GM21619 (cell line): Measurements from ENCODE around the gene COLEC11.

Experiments
- ATAC-seq: cut with Tn5 transposase; IDR thresholded peaks from one replicate; pipeline ENCODE4 v1.9.1; 2021; ENCODE audit not compliant: unreplicated experiment

Gene COLEC11

DNA sequence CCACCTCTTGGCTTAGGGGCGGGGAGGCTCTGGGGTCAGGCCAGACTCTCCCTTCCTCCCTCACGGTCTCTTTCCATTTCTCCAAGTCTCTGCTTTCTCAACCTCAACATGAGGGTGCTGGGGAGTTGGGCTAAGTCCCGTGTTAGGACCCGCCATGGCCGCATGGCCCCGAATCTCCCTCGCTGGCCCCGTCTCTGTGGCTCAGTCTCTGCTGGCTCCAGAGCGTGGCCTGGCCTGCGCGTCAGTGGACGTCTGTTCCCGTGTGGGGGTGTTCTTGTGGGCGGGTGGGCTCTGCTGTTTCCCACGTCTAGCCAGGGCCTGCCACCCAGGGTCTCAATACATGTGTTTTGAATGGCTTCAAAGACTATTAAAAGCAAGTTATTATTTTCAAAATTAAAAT lies 75.5 kb downstream of the COLEC11 start:
- no peak for ATAC-seq

DNA sequence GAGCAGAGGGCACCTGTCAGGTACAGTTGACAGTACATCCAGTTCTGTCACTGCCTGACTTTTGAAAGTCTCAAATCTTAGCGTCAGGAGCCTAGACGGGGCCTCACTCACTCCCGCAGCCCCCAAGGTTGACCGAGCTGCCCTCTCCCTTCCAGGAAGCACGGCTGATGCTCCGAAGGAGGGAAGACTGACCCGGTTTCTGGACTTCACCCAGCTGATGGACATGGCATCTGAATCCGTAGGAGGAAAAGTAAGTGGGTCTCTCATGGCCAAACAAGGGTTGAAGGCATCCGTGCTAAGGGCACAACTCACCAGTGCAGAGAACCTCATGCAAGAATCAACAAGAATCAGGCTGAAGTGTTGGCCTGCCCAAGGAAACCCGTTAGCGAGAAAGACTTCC lies 76.0 kb downstream of the COLEC11 start:
- ATAC-seq, result no peak

DNA sequence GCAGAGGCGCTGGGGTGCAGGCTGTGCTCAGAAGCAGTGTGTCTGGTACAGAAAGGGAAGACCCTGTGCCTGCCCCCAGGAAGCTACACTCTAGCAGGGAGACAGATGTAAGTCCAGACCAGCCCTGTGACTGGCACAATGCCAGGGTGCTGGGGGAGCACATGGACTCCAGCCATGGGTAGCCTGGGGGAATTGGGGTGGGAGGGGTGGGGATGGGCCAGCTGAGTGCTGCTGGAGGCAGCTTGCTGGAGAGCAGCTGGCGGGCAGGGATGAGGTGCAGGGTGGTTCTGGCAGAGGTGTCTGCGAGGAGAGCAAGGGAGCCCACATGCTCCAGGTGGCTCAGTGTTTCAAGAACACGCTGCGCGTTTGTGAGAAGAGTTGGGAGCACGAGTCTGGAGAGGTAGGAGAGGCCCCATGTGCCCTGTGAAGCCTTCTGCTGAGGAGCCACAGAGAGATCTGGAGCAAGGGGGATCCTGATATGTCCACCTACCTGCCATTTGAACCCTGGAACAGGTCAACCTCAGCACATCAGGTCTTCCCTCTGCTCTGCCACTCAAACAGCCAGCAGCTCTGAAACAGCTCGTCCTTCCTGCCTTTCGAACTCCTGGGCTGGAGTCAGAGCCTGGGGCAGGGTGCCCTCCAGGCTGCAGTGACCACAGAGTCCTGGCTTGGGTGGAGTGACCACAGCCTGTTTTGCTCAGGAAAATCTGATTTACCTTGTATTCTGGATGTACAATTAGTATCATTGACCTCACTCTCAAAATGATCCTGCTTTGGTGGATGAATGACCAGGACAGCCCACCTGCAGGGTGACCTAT lies 78.2 kb downstream of the COLEC11 start:
- ATAC-seq, result no peak

DNA sequence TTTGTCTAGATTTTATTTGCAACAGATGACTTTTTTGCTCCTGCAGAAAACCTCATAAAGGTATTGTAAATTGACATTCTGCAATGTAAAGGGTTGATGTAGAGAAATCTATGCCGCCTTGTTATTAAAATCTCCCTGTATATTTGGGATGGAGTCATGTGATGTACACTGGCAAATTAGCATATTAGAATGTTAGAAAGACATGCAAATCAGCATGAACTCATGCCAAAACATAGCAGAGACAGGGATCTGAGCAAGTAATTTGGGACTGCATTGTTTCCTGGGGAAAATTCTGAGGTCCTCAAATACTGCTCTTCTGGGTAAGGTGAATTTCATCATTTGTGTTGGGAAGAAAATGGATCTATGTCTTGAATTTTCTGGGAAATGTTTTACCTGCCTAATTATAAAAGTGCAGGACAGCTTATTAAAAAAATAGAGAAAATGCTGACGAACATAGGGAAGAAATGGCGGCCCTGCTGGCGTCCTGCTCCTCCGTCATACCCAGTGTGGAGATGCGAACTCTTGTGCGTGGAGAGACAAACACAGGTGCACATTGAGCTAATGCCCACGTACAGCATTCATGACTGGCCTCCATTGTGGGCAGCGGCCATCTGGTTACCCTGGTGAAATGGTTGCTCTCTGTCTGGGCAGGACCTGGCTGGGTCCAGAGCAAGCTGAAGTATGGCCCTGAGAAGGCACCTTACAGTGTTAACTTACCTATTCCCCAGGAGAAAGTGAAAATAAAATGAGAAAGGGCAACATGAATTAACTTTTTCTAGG lies 79.3 kb downstream of the COLEC11 start:
- ATAC-seq, result no peak

DNA sequence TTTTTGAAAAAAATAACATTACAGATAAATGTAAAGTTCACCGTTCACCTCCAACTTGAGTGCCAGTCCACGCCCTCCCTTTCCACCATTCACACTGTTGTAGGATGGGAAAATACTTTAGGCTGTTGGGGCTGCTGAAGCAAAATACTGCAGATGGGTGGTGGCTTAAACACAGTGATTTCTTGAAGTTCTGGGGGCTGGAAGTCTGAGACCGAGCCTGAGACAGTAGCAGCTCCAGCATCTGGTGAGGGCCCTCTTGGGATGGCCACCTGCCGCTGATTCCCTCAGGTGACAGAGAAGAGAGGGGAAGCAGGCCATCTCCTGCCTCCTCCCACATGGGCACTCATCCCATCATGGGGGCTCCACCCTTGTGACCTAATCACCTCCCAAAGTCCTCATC lies 80.8 kb downstream of the COLEC11 start:
- no peak for ATAC-seq

DNA sequence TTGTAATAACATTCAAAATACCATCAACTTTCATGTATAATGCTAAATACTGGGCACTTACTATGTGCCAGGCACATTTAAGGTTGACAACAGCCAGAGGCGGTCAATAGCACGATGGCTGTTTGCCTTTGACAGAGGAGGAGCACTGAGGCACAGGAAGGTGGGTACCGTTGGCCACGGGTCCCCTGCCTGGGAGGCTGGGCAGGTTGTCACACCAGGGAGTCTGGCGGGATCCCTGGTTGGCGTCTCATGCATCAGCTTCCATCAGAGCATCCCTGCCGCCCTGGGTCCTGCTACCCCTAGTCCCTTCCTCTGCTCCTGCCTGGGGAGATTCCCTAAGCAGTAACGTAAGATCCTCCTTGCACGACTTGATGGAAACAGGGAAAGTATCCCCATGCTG lies 82.5 kb downstream of the COLEC11 start:
- no peak for ATAC-seq

DNA sequence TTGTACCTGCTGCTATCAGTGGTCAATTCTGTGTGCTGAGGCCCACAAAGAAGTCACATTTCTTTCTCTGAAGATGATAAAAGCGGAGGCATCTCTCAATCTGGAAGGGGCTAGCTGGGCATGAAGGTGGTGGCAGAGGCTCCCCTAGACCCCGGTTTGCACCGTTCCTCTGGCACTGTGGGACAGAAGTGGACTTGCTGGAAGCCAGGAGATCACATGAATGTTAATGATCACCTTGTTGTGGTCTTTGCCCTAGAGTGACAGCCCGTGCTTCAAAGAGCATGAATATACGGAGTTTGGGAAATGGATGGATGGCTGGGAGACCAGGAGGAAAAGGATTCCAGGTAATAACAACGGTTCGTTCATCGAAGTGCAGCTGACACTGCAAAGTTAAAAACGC lies 83.3 kb downstream of the COLEC11 start:
- no peak for ATAC-seq

DNA sequence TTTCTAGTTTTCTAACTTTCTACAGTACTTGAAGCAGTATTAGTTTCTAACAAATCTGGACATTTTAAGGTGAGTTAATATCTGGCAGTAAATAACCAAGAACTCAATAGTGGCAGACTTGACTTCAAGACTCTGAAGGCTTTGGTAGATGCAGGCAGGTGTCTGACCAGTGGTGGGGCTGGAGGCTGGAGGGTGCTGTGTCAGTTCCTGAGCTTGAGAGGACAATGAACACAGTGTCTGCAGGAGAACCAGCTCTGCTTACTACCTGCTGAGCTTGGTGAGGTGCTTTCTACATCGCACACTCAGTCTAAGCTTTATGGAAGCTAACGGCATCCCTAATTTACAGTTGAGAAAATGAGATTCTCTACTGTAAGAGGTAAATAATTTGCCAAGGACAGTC lies 84.3 kb downstream of the COLEC11 start:
- ATAC-seq, result no peak

DNA sequence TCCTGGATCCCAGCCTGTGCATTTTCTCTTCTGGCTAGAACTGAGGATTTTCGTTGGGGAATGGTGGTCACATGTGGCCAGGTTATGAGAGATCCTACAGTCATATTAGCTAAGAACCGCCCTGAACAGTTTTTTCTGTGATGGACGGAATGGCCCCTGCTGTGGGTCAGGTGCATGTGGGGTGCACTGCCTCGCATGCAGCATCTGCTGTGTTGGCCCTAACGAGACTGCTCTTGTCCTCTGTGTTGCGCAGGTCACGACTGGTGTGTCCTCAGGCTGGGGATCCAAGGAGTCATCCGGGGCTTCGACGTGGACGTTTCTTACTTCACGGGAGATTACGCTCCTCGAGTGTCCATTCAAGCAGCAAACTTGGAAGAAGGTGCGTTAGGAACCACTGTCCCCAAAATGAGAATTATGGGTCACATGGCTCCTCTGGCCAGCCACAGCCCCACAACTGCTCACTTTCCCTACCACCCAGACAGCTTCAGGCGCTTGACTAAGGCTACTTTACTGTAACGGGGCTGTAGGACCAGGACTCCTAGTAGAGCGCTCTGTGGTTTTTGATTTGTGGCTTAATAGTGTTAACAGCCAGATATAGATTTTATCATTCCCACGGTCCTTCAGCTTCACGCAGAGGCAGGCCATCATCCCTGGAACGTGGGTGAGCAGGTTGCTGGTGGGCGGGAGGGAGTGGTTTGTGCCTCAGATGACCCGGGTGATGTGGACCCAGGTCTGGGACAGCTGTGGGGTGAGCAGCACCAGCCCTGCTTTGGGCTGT lies 84.9 kb downstream of the COLEC11 start:
- no peak for ATAC-seq

DNA sequence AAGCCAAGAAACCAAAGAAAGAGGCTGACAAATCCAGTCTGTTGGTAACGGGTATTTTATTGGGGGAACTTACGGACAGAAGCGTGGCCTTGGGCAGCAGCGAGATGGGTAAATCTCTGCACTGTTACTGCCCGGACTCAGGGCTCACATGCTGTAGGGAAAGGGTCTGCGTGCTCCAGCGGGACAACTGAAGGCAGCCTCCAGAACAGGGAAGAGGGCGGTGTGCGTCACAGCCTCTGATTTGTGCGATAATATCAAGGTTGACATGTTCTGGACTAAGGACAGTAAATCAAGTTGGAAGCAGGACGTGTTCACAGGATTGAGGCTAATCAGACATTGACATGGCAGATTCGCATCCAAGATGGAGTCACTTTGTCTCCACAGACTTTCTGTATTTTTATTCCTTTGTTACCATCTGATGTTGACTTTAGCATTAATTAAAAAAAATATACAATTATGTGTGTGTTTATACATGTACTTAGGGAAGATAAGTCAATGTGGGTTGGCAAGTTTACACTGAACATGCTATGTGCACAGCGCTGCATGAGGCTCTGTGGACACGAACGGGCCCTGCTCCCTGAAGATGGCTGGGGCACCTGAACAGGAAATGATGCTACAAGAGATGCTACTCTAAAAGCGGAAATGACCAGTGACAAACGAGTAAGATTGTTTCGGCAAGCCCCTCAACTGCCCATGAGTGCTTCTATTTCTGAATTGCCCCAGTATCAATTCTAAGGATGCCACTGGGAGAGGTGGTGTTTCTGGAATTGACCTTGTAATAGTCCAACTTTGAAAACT lies 85.8 kb downstream of the COLEC11 start:
- ATAC-seq, result no peak

DNA sequence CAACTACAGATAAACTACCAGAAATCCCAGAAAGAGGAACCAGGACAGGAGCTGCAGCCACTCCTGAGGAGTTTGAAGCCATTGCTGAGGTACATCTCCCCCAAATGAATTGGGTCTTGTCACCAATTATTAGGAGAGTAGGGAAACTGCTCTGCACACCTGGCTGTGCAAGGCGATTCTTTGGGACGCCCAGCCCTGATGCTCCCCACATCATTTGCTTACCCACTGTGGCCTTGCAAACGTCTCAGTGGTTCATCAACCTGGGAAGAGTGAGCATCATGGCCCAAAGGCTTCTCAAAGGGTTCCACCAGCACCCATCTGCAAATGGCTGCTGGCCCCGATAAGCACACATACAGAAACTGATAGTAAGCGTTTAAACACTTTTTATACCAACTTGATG lies 86.7 kb downstream of the COLEC11 start:
- no peak for ATAC-seq

DNA sequence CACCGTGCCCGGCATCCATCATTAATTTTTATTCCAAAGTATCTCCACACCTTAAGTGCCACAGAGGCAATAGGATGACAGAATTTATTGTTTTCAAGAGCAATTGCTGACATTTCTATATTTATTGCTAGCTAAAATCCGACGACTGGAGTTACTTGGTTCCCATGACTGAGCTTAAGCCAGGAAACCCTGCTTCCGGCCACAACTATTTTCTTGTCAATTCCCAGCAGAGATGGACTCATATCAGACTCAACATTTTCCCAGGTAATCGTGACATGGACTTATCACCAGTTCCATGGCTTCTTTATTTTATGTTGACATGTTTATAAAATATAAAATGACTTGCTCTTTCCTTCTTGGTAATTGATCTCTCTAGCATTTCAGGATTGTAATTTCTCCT lies 87.9 kb downstream of the COLEC11 start:
- ATAC-seq, result no peak

DNA sequence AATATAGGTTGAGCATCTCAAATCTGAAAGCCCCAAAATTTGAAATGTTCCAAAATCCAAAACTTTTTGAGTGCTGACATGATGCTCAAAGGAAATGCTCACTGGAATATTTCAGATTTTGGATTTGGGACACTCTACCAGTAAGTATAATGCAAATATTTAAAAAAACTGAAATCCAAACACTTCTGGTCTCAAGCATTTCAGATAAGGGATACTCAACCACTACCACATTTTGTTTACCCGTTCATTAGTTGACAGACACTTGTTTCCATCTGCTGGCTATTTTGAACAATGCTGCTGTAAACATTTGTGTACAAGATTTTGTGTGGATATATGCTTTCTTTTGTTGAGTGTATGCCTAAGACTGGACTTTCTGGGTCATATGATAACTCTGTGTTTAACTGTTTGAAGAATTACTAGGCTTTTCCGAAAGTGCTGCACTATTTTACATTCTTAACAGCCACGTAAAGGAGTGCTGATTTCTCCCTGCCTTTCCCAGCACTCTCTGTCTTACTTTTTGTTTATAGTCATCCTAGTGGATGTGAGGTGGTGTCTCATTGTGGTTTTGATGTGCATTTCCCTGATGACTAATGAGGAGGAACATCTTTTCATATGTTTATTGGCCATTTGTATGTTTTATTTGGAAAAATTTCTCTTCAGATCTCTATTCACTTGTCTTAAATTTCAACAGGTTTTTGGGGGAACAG lies 89.0 kb downstream of the COLEC11 start:
- no peak for ATAC-seq

DNA sequence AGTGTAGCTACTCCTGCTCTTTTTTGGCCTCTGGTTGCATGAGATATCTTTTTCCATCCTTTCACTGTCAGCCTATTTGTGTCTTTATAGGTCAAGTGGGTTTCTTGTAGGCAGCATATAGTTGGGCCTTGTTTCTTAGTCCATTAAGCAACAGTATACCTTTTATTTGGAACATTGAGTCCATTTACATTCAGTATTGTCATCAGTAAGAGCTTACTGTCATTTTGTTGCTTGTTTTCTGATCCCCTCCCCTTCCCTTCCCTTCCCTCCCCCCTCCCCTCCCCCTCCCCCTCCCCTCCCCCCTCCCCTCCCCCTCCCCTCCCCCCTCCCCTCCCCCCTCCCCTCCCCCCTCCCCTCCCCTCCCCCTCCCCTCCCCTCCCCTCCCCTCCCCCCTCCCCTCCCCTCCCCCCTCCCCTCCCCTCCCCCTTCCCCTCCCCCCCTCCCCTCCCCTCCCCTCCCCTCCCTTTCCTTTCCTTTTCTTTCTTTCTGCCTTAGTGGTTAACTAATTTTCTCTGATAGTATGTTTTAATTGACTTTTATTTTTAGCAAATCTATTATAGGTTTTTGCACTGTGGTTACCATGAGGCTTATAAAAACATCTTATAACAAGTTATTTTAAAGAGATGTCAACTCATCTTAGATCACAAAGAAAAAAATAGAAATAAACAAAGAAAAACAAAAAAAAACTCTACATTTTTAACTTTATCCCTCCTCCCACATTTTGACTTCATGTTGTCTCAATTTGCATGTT lies 95.3 kb downstream of the COLEC11 start:
- no peak for ATAC-seq

DNA sequence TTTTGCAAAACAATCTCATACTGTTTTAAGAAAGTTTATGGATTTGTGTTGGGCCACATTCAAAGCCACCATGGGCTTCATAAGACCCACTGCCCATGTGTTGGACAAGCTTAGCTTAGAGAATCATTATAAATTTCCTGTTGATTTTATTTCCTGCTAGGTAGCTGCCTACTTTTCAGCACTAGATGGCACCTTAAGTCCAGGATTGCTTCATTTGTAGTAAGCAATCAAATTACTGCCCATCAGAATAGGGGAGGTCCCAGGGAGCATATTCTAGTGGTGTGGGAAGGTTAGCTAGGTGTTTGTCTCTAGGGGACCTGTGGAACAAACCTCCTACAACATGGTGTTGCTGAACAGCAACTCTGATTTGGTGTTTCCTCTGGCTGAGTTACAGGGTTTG lies 97.5 kb downstream of the COLEC11 start:
- no peak for ATAC-seq
